Medulla oblongata (tissue), 1 donor: ENCODE measurements around the gene DNAH10.

Experiments used
- DNase-seq: peaks from one replicate; pipeline ENCODE4 v3.0.0-alpha.2; 2015; ENCODE audit errors: extremely low spot score

The DNAH10 gene

DNA sequence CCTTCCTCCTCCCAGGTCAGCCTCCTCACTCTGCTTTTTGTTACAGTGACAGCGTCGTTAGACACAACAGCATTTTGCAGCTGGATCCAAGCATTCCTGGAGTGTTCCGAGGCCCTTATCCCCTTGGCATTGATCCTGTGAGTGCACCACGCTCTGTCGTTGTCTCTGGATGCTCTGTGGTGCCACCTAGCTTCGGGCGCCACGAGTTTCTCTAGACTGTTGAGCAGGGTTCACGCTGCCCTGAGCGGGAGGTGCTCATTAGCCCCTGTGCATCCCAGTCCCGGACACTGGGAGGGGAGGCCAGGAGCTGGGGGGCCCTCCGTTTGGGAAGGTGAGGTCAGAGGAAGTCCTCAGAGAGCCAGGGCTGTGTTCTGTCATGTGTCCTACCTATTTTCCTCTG, 17.3 kb upstream of the DNAH10 start:
- no peak for DNase-seq

- DNase-seq: no peak
Measured at GRCh38 chr12:123747309-123747708, 14.8 kb upstream of the DNAH10 start.

DNA sequence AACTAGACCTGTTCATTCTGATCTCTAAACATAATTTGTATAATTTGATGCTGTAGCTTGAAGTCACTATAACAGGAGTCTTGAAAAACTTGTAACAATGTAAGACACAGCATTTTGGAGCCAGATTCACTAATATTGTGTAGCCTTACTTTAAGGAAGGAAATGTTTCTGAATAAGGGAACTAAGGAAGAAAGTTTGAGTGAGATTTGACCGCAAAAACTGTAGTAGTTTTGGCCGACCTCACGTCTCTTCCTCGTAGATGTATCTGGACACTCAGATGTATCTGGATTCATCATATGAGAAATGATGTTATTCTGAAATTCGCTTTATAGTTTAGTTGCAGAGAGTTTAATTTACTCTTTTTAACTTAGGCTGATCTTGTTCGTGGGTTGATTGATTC, 13.9 kb upstream of the DNAH10 start:
- DNase-seq: no peak

GRCh38 chr12:123748661-123749060, 13.4 kb upstream of the DNAH10 start:
- DNase-seq: no peak

DNA sequence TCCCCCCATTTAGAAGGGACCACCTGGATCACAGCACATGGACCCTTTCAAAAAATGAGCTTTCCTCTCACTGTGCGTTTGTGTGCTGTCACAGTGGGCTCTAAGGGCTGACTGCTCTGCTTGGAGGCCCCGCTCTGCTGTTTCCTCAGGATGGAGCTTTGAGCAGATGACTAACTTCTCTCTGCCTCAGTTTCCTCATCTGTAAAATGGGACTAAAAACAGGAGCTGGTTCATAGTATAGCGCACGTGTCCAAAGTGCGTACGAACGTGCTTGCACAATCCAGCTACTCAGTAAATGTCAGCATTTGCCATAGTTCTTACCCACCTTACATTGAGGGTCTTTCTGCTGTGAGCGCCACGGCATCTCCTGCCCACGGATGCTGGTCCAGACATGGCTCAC, 12.7 kb upstream of the DNAH10 start:
- DNase-seq: no peak

- DNase-seq: no peak
Measured at GRCh38 chr12:123750159-123750656, 11.9 kb upstream of the DNAH10 start.

DNA sequence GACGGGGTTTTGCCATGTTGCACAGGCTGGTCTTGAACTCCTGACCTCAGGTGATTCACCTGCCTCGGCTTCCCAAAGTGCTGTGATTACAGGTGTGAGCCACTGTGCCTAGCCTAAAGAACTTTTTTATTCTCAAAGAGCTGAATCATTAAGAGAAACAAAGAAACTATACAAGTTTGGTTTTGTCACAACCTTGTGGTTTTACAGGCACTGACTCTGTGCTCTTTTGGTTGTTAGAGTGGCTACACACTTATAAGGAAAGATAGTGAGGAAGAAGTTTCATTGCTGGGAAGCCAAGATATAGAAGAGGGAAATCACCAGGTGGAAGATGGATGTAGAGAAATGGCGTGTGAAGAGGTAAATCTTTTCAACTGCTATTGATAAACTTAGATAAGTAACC, 10.1 kb upstream of the DNAH10 start:
- no peak for DNase-seq

DNA sequence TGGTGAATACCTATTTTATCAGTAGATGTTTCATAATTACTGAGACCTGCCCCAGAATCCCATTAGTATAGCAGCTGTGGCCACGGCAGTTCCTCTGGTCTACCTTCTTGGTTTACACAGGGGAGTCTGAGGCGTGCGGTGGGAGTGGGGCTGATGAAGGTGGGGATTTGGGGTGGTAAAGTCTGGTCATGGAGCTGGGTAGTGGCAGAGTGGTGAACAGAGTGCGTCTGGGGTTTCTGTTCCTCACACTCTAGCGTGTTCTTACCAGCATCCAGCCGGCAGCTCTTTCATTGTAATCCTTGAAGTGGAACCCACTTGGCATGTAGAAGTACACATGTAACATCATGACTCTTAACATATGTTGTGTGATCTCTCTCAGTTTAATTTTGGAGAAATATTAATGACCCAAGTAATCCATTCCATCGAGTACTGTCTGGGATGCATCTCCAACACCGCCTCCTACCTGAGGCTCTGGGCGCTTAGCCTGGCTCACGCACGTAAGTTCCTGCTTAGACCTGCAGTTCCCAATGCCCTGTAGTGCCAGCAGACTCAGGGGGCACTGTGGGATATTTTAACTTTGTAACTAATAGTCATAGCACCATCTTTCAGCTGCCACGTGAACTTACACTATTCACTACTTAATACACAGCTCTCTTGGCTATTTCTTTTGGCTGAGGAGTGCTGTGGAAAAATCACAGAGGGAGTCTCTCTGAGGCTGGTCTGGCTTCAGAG, 7.9 kb upstream of the DNAH10 start:
- no peak for DNase-seq

- DNase-seq: no peak
Measured at GRCh38 chr12:123757561-123757960, 4.5 kb upstream of the DNAH10 start.

DNA sequence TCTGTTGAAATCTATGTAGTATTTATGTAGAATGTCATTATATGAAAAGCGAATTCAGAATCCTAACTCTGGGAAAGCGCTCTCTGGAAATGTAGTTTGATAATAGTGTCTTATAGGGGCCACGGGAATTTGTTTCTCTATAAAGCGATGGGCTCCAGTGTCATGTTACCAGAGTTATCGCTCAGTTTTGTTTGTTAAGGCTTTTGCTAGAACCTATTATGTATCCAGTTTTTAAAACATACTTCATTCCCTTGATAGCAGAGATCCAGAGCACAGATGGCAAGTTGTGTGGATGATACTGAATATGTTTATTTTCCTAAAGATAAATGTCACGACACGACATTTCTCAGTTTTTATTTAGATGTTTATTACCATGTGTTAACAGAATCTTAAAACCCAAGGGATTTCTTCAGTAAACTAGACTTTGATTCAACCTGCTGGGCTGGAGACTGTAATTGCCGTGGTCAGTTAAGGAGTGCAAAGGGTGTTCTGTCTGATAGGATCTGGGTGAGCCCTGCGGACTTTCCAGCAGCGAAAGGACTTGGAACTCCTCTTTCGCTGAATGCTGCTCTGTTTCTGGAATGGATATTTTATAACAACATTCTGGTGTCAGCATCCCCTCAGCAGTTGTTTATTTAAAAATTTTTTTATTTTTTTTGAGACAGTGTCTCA, 1.7 kb upstream of the DNAH10 start:
- DNase-seq: no peak

DNA sequence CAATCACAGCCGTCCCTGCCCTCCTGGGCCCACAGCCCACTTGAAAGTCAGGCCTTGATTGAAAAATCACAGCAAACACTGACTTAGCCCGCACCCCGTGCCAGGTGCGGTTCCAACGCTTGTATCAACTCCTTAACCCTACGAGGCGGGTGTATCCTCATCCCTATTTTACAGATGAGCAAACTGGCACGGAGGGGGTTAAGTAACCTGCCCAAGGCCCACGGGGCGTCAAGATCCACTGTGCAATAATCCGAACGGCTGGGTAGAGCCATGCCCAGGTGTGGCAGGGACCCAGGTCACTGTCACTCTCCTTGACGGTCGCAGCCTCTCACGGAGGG, 583 bp downstream of the DNAH10 start:
- DNase-seq: no peak

GRCh38 chr12:123763093-123763492, 992 bp downstream of the DNAH10 start:
- no peak for DNase-seq

DNA sequence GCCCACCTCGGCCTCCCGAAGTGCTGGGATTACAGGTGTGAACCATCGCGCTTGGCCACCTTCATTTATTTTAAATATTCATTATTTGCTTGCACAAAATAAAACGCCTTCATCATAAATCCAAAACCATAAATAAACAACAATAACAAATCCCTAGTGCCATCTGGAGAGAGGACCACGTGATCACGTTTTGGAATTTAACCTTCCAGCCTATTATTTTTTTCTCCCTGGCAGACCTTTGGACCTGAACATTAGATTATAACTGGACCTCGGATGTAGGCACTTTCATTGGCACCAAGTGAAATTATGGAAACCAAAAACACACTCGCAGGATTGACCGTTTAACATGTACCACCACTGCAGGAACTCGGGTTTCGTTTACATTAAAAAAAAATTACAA, 2.0 kb downstream of the DNAH10 start:
- no peak for DNase-seq

DNA sequence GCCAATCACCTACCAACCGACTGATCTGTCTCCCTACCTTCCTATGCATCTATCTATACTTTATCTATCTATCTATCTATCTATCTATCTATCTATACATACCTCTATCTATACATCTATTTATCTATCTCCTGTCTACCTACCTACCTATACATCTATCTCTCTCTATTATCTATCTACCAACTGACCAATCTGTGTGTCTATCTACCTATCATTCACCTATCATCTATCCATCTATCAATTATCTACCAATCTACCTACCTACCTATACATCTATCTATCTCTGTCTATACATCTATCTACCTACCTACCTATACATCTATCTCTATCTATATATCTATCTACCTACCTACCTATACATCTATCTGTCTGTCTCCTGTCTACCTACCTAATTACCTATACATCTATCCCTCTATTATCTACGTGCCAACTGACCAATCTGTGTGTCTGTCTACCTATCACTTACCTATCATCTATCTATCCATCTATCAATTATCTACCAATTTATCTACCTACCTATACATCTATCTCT, 3.5 kb downstream of the DNAH10 start:
- DNase-seq: no peak

DNA sequence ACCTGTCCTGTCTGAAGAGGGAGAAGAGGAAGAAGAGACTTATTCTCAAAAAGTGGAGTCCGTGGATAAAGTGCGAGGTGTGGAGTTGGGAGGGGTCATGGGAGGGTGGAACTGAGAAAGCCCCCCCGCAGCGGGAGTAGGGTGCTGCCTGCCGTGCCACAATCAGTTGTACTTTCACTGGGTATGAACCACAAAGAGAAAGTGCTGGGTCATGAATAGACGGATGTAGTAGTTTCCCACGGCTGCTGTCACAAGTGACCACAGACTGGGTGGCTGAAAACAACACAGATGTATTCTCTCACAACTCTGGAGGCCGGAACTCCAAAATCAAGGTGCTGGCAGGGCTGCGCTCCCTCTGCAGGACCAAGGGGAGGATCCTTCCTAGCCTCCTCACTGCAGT, 5.5 kb downstream of the DNAH10 start:
- DNase-seq: no peak

GRCh38 chr12:123771261-123771660, 9.2 kb downstream of the DNAH10 start:
- no peak for DNase-seq

- DNase-seq: no peak
Measured at GRCh38 chr12:123772074-123772473, 10.0 kb downstream of the DNAH10 start.

DNA sequence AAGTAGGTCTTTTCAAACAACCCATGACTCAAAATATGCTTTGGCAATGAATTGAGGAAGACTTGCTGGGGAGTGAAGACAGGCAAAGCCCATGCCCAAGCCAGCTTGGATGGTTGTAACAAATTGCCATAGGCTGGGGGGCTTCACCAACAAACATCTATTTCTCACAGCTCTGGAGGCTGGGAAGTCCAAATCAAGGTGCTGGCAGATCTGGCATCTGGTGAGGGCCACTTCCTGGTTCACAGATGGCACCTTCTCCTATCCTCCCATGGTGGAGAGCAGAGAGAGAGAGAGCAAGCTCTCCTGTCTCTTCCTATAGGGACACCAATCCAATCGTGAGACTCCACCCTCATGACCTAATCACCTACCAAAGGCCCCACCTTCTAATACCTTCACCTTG, 11.3 kb downstream of the DNAH10 start:
- DNase-seq: no peak

GRCh38 chr12:123779551-123779950, 17.4 kb downstream of the DNAH10 start:
- no peak for DNase-seq

- DNase-seq: no peak
Measured at GRCh38 chr12:123782997-123783792, 21.1 kb downstream of the DNAH10 start.

- DNase-seq: no peak
Measured at GRCh38 chr12:123787466-123787865, 25.4 kb downstream of the DNAH10 start.

GRCh38 chr12:123788541-123788940, 26.4 kb downstream of the DNAH10 start:
- no peak for DNase-seq
